Measurements from ENCODE around the gene DYSF.

GRCh38 chr2:71454221-71455010 lies 1.1 kb downstream of the DYSF start:
- no peak for TF ChIP-seq POLR2A (IDR thresholded peaks at IDR 0.05)
- TF ChIP-seq, protein P1, sequence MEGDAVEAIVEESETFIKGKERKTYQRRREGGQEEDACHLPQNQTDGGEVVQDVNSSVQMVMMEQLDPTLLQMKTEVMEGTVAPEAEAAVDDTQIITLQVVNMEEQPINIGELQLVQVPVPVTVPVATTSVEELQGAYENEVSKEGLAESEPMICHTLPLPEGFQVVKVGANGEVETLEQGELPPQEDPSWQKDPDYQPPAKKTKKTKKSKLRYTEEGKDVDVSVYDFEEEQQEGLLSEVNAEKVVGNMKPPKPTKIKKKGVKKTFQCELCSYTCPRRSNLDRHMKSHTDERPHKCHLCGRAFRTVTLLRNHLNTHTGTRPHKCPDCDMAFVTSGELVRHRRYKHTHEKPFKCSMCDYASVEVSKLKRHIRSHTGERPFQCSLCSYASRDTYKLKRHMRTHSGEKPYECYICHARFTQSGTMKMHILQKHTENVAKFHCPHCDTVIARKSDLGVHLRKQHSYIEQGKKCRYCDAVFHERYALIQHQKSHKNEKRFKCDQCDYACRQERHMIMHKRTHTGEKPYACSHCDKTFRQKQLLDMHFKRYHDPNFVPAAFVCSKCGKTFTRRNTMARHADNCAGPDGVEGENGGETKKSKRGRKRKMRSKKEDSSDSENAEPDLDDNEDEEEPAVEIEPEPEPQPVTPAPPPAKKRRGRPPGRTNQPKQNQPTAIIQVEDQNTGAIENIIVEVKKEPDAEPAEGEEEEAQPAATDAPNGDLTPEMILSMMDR (IDR thresholded peaks at IDR 0.05): no peak

All from lower leg skin (tissue), 3 donors.